Neuronal stem cell (in vitro differentiated cells): ENCODE results near the gene STK39.

Source experiments
- DNase-seq: peaks from one replicate; pipeline ENCODE4 v3.0.0-alpha.2; 2013; ENCODE audit warnings: low spot score
- H2AFZ ChIP-seq: one replicate; pipeline ENCODE4 v1.6.1; 2013; ENCODE audit warnings: mild to moderate bottlenecking, low read length, inconsistent platforms
- H2AK5ac ChIP-seq: 2 replicates; pipeline ENCODE4 v1.6.1; 2013; ENCODE audit warnings: low read depth, mild to moderate bottlenecking, inconsistent platforms, low read length, moderate library complexity, mixed read lengths
- H2BK120ac ChIP-seq: 2 replicates; pipeline ENCODE4 v1.6.1; 2013; ENCODE audit warnings: low read depth, mild to moderate bottlenecking, inconsistent platforms, low read length, moderate library complexity, mixed read lengths
- H2BK12ac ChIP-seq: one replicate; pipeline ENCODE4 v1.6.1; 2013; ENCODE audit warnings: low read length, inconsistent platforms
- H2BK15ac ChIP-seq: 2 replicates; pipeline ENCODE4 v1.6.1; 2013; ENCODE audit warnings: mild to moderate bottlenecking, low read length, inconsistent platforms, mixed read lengths
- H2BK5ac ChIP-seq: one replicate; pipeline ENCODE4 v1.6.1; 2013; ENCODE audit warnings: inconsistent platforms, mild to moderate bottlenecking, low read length, moderate library complexity
- H3K14ac ChIP-seq: one replicate; pipeline ENCODE4 v1.6.1; 2013; ENCODE audit warnings: low read length, inconsistent platforms
- H3K18ac ChIP-seq: 2 replicates; pipeline ENCODE4 v1.6.1; 2013; ENCODE audit warnings: low read length, inconsistent platforms
- H3K23ac ChIP-seq: 2 replicates; pipeline ENCODE4 v1.6.1; 2013; ENCODE audit warnings: low read depth, mild to moderate bottlenecking, mixed read lengths, low read length, inconsistent platforms; ENCODE audit not compliant: poor library complexity
- H3K27ac ChIP-seq: replicated peaks from 3 replicates; pipeline ENCODE4 v1.5.1; 2013; ENCODE audit warnings: low read length, inconsistent platforms
- H3K27me3 ChIP-seq, 3 experiments: 2 replicates each; pipeline ENCODE4 v1.6.1; 2013; ENCODE audit warnings: low read length in 3 of 3, mild to moderate bottlenecking in 2 of 3, inconsistent platforms in 1 of 3, low read depth in 1 of 3, mixed read lengths in 1 of 3, moderate library complexity in 1 of 3; ENCODE audit not compliant: control insufficient read depth in 3 of 3, insufficient read depth in 3 of 3
- H3K36me3 ChIP-seq, 2 donors: replicated peaks in 1 of 2; 2 replicates each; pipeline ENCODE4 v1.6.1; 2013; ENCODE audit warnings: low read length in 2 of 2; ENCODE audit not compliant: control insufficient read depth in 2 of 2, insufficient read depth in 2 of 2
- H3K4ac ChIP-seq: 2 replicates; pipeline ENCODE4 v1.6.1; 2013; ENCODE audit warnings: inconsistent platforms, mild to moderate bottlenecking, low read length, moderate library complexity
- H3K4me1 ChIP-seq, 2 donors: 1 replicate in 1 of 2; 2 replicates in 1 of 2; pipeline ENCODE4 v1.6.1; 2013; ENCODE audit warnings: low read length in 2 of 2, low read depth in 1 of 2; ENCODE audit not compliant: control insufficient read depth in 2 of 2, insufficient read depth in 1 of 2
- H3K4me2 ChIP-seq: one replicate; pipeline ENCODE4 v1.6.1; 2013; ENCODE audit warnings: mild to moderate bottlenecking, low read length, inconsistent platforms; ENCODE audit not compliant: insufficient read depth, poor library complexity, severe bottlenecking
- H3K4me3 ChIP-seq, 2 donors: 2 replicates each; pipeline ENCODE4 v1.5.1; 2013; ENCODE audit warnings: low read length in 2 of 2, mild to moderate bottlenecking in 2 of 2, inconsistent platforms in 1 of 2, moderate library complexity in 1 of 2
- H3K79me1 ChIP-seq: one replicate; pipeline ENCODE4 v1.6.1; 2013; ENCODE audit warnings: low read depth, mild to moderate bottlenecking, inconsistent platforms, low read length, moderate library complexity
- H3K9ac ChIP-seq: one replicate; pipeline ENCODE4 v1.6.1; 2013; ENCODE audit warnings: mild to moderate bottlenecking, low read depth, low read length, inconsistent platforms; ENCODE audit not compliant: poor library complexity
- H3K9me3 ChIP-seq, 2 donors: replicated peaks in 1 of 2; 2 replicates each; pipeline versions ENCODE3 to v1.6.1; 2013; ENCODE audit warnings: low read length in 2 of 2, mild to moderate bottlenecking in 2 of 2, inconsistent platforms in 1 of 2, low read depth in 1 of 2, mixed read lengths in 1 of 2, moderate library complexity in 1 of 2; ENCODE audit not compliant: control insufficient read depth in 2 of 2, insufficient read depth in 1 of 2
- H4K8ac ChIP-seq: one replicate; pipeline ENCODE4 v1.6.1; 2013; ENCODE audit warnings: low read depth, mild to moderate bottlenecking, inconsistent platforms, low read length, moderate library complexity
- H4K91ac ChIP-seq: one replicate; pipeline ENCODE4 v1.6.1; 2013; ENCODE audit warnings: low read length, low read depth, mild to moderate bottlenecking, inconsistent platforms; ENCODE audit not compliant: poor library complexity
- WGBS, 2 donors: extraction: QIAGEN DNeasy Blood & Tissue Kit; methylation state at CpG; one replicate each; pipeline ENCODE4 v1.1.7; 2013; ENCODE audit warnings: missing lambda C conversion rate in 2 of 2, mixed read lengths in 1 of 2; ENCODE audit not compliant: insufficient read length in 2 of 2, insufficient replicate concordance in 1 of 2; ENCODE audit errors: extremely low coverage in 2 of 2; 5-methylcytosine and 5-hydroxymethylcytosine counted together

Gene STK39

GRCh38 chr2:168033966-168034365, 213.4 kb downstream of the STK39 start:
- H3K4ac ChIP-seq, result no peak overlapping the region
- no CpG with 5 or more reads among the region's 1 CpG for WGBS, 2 donors
- H3K4me1 ChIP-seq, result peaks cover 0 to 1% of the 10 kb centered on the region in 2 donors
- H3K9me3 ChIP-seq, result no peaks in the 10 kb centered on the region
- no peak overlapping the region for H2BK12ac ChIP-seq
- H2BK5ac ChIP-seq, result no peak overlapping the region
- no peaks in the 10 kb centered on the region for H3K27me3 ChIP-seq
- no peak overlapping the region for H4K8ac ChIP-seq
- H3K18ac ChIP-seq, result no peak overlapping the region
- H3K14ac ChIP-seq, result no peak overlapping the region
- no peak overlapping the region for H4K91ac ChIP-seq
- no peak overlapping the region for H3K4me3 ChIP-seq
- no peak overlapping the region for H2BK15ac ChIP-seq
- no peak overlapping the region for H2AFZ ChIP-seq
- no peaks in the 10 kb centered on the region for H3K79me1 ChIP-seq
- no peak overlapping the region for H2BK120ac ChIP-seq
- no peak for DNase-seq
- no peak overlapping the region for H3K23ac ChIP-seq
- no peak overlapping the region for H3K27ac ChIP-seq
- no peak overlapping the region for H3K9ac ChIP-seq
- H2AK5ac ChIP-seq, result no peak overlapping the region
- peaks cover 0 to 16% of the 10 kb centered on the region in 2 donors for H3K36me3 ChIP-seq
- no peak overlapping the region for H3K4me2 ChIP-seq

DNA sequence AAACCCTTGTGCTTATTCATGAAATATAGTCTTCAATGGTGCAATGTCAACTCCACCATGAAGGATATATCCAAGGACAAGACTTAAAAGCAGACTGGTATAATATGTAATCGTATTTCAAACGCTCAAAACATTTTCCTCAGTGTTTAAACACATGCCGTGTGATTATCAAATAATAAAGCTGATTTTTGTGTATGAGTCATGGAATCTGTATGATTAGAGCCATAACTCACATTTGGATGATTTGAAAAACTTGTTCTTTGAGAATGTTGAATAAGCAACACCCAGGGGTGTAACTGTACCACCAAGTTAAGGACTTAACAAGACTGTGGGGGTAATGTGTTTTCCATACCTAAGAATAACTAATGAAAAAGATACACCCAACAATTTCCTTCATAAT, 215.3 kb downstream of the STK39 start:
- Histone ChIP-seq H4K8ac (no peak overlapping the region), H2BK5ac (no peak overlapping the region), H3K4me2 (no peak overlapping the region), H4K91ac (no peak overlapping the region), H3K79me1 (no peaks in the 10 kb centered on the region), H3K36me3 (peaks cover 0 to 9% of the 10 kb centered on the region in 2 donors), H2BK120ac (no peak overlapping the region), H3K18ac (no peak overlapping the region), H3K23ac (no peak overlapping the region), H3K4me3 (no peak overlapping the region), H3K14ac (no peak overlapping the region), H3K9me3 (no peaks in the 10 kb centered on the region), H2BK12ac (no peak overlapping the region), H2AK5ac (no peak overlapping the region), H3K9ac (no peak overlapping the region), H3K27ac (no peak overlapping the region), H3K27me3 (no peaks in the 10 kb centered on the region), H3K4ac (no peak overlapping the region), H2AFZ (no peak overlapping the region), H2BK15ac (no peak overlapping the region), H3K4me1 (peaks cover 0 to 1% of the 10 kb centered on the region in 2 donors)
- no peak for DNase-seq
- WGBS, 2 donors, result no CpG with 5 or more reads among the region's 3 CpGs

DNA sequence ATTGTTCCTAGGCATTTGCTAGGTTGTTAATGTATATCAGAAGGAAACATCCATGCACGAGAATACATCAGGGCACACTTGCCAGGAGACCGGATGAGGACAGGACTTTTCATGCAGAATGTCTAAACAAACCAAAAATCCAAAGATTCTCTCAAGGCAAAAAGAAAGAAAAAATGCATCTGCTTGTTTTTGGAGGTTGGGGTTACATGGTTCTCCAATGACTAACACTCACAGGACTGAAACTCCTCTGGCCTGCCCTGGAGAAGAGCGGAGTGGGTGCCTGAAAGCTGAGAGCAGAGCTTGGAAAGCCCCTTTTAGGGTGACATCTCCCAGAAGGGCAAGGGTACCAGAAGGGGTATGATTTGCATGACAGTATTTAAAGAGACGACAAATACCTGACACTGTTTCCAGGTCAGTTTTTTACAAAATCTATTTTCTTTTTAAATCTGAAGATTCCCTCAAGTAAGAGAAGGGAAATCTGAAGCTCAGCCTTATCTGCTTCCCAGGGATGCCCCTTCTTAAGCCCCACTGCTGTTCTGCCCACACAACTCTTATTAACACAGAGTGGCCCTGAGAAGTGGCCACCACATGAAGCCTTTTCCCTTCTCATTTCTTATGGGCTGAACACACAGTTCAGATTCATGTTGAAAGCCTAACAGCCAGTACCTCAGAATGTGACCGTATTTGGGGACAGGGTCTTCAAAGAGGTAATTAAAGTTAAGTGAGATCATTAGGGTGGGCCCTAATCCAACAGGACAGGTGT, 216.4 kb downstream of the STK39 start:
- H3K4me2 ChIP-seq, result no peak overlapping the region
- no peaks in the 10 kb centered on the region for H3K9me3 ChIP-seq
- no peak overlapping the region for H3K14ac ChIP-seq
- H3K9ac ChIP-seq, result no peak overlapping the region
- H3K27me3 ChIP-seq, result no peaks in the 10 kb centered on the region
- H3K36me3 ChIP-seq, result peaks cover 0 to 9% of the 10 kb centered on the region in 2 donors
- no peak overlapping the region for H4K91ac ChIP-seq
- H3K4ac ChIP-seq, result no peak overlapping the region
- no peak overlapping the region for H2BK15ac ChIP-seq
- no peak overlapping the region for H2AFZ ChIP-seq
- no CpG with 5 or more reads among the region's 5 CpGs for WGBS, 2 donors
- H2BK12ac ChIP-seq, result no peak overlapping the region
- H2BK120ac ChIP-seq, result no peak overlapping the region
- H3K18ac ChIP-seq, result no peak overlapping the region
- peaks cover 0 to 1% of the 10 kb centered on the region in 2 donors for H3K4me1 ChIP-seq
- no peak overlapping the region for H3K23ac ChIP-seq
- no peak overlapping the region for H4K8ac ChIP-seq
- no peak overlapping the region for H2AK5ac ChIP-seq
- H2BK5ac ChIP-seq, result no peak overlapping the region
- DNase-seq, result no peak
- no peak overlapping the region for H3K27ac ChIP-seq
- H3K4me3 ChIP-seq, result no peak overlapping the region
- H3K79me1 ChIP-seq, result no peaks in the 10 kb centered on the region

DNA sequence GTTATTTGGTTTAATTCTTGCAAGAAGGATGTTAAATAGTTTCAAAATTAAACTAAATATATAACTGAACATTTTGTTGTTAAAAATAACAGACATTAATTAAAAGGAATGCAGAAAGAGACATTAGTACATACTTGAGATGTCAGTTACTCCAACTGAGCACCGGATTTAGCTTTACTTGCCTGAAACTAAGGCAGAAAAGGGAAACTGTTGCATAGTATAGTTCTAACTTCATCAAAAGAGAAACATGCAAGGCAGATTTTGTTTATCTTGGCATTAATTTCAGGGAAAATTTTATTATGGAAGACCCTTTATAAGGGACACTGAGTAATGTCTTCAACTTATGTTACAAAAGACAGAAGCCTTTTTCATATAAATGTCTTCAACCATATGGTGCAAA, 218.3 kb downstream of the STK39 start:
- Histone ChIP-seq H2BK120ac (no peak overlapping the region), H3K9me3 (no peaks in the 10 kb centered on the region), H2BK15ac (no peak overlapping the region), H3K9ac (no peak overlapping the region), H3K4me1 (no peaks in the 10 kb centered on the region), H3K4ac (no peak overlapping the region), H3K36me3 (peaks cover 0 to 12% of the 10 kb centered on the region in 2 donors), H4K91ac (no peak overlapping the region), H3K79me1 (no peaks in the 10 kb centered on the region), H3K27ac (no peak overlapping the region), H4K8ac (no peak overlapping the region), H2BK12ac (no peak overlapping the region), H3K23ac (no peak overlapping the region), H3K18ac (no peak overlapping the region), H2AFZ (no peak overlapping the region), H3K4me3 (no peak overlapping the region), H2AK5ac (no peak overlapping the region), H3K27me3 (no peaks in the 10 kb centered on the region), H3K14ac (no peak overlapping the region), H3K4me2 (no peak overlapping the region), H2BK5ac (no peak overlapping the region)
- DNase-seq, result no peak
- WGBS, 2 donors, result no CpG with 5 or more reads among the region's 1 CpG
